HepG2 (cell line): Measurements from ENCODE around the gene FMOD.

ENCODE experiments used
- CEBPG ChIP-seq: IDR thresholded peaks from 2 replicates; pipeline ENCODE4 v1.6.1; 2016
- ELF1 ChIP-seq: sonication (generic); formaldehyde crosslinking; IDR thresholded peaks from 2 replicates; pipeline ENCODE4 v1.4.0; 2020; ENCODE audit warnings: missing genetic modification reagents
- EZH2 ChIP-seq: conservative IDR thresholded peaks from 2 replicates; pipeline ENCODE4 v1.6.1; 2012; ENCODE audit warnings: mild to moderate bottlenecking, low read depth, low read length, moderate library complexity
- SCMH1 ChIP-seq: sonication (generic); formaldehyde crosslinking; IDR thresholded peaks from 2 replicates; pipeline ENCODE4 v1.9.0; 2021; ENCODE audit warnings: missing genetic modification reagents, mild to moderate bottlenecking, borderline replicate concordance
- TCF7 ChIP-seq: sonication (generic); IDR thresholded peaks from 2 replicates; pipeline ENCODE4 v1.6.1; 2016; ENCODE audit warnings: antibody characterized with exemption, low read depth
- YY1 ChIP-seq: IDR thresholded peaks from 2 replicates; pipeline ENCODE4 v1.6.1; 2011; ENCODE audit warnings: low read length, low read depth, moderate library complexity, mild to moderate bottlenecking; ENCODE audit not compliant: insufficient read depth, insufficient replicate concordance
- ZNF124 ChIP-seq: sonication (generic); formaldehyde crosslinking; IDR thresholded peaks from 2 replicates; pipeline ENCODE4 v1.4.0; 2020; ENCODE audit warnings: missing genetic modification reagents
- ZNF496 ChIP-seq: sonication (generic); formaldehyde crosslinking; IDR thresholded peaks from 2 replicates; pipeline ENCODE4 v1.8.1; 2023; ENCODE audit warnings: mild to moderate bottlenecking, moderate library complexity, missing genetic modification reagents; ENCODE audit not compliant: insufficient replicate concordance
- TF ChIP-seq, protein P1 (sequence below): sonication (generic); formaldehyde crosslinking; IDR thresholded peaks from 2 replicates; pipeline ENCODE4 v1.5.0; 2020; ENCODE audit warnings: mild to moderate bottlenecking, missing genetic modification reagents, moderate library complexity
- TF ChIP-seq, protein P2 (sequence below): sonication (generic); formaldehyde crosslinking; IDR thresholded peaks from 2 replicates; pipeline ENCODE4 v1.5.0; 2020; ENCODE audit warnings: missing genetic modification reagents
- TF ChIP-seq, protein P3 (sequence below): sonication (generic); formaldehyde crosslinking; IDR thresholded peaks from 2 replicates; pipeline ENCODE4 v1.4.0; 2020; ENCODE audit warnings: missing genetic modification reagents
- TF ChIP-seq, protein P4 (sequence below): sonication (generic); formaldehyde crosslinking; IDR thresholded peaks from 2 replicates; pipeline ENCODE4 v1.5.1; 2020; ENCODE audit warnings: mild to moderate bottlenecking, moderate library complexity, missing genetic modification reagents
- TF ChIP-seq, protein P5 (sequence below): sonication (generic); formaldehyde crosslinking; IDR thresholded peaks from 2 replicates; pipeline ENCODE4 v1.4.0; 2020; ENCODE audit warnings: missing genetic modification reagents

DNA sequence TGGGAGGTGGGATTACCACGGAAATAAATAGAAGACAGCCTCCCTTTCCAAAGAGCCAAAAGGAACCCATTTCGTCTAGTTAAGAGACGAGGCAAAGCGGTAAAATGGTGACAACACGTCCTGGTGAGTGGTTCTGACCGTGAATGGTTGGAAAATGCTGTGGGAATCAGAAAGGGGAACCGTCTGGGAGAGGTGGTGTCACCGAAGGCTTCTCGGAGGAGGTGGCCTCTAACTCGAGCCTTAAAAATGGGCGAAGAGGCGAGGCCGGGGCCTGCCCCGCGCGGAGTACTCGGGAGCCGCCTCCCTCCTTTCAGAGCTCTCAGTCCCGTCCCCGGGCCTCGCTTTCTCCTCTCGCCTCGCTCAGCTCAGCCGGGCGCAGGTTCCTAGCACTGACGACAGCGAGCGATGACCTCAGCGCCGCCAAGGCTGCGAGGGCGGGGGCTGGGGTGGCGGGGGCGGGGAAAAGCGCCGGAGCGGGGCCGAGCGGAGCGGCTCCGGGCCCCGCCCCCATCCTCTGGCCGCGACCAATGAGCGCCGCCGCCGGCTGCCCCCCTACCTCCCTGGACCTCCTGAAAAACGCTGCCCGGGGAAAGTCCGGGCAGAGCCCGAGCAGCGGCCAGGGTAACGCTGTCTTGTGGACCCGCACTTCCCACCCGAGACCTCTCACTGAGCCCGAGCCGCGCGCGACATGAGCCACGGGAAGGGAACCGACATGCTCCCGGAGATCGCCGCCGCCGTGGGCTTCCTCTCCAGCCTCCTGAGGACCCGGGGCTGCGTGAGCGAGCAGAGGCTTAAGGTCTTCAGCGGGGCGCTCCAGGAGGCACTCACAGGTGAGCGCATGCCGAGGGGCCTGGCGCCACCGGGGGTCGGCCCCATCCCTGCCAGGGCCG lies 45.8 kb downstream of the FMOD start, which contains the start of gene BTG2:
- TF ChIP-seq ELF1 (CRISPR knock-in tag), result no peak
- 0 out of 2 replicates have a peak, but pooled peaks have one; percentile 24 for TF ChIP-seq ZNF124 (CRISPR knock-in tag)
- TF ChIP-seq, protein P1, sequence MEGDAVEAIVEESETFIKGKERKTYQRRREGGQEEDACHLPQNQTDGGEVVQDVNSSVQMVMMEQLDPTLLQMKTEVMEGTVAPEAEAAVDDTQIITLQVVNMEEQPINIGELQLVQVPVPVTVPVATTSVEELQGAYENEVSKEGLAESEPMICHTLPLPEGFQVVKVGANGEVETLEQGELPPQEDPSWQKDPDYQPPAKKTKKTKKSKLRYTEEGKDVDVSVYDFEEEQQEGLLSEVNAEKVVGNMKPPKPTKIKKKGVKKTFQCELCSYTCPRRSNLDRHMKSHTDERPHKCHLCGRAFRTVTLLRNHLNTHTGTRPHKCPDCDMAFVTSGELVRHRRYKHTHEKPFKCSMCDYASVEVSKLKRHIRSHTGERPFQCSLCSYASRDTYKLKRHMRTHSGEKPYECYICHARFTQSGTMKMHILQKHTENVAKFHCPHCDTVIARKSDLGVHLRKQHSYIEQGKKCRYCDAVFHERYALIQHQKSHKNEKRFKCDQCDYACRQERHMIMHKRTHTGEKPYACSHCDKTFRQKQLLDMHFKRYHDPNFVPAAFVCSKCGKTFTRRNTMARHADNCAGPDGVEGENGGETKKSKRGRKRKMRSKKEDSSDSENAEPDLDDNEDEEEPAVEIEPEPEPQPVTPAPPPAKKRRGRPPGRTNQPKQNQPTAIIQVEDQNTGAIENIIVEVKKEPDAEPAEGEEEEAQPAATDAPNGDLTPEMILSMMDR, result peak; percentile 21; the same call in 1 of the 2 replicates
- no peak for TF ChIP-seq TCF7
- TF ChIP-seq, protein P2, sequence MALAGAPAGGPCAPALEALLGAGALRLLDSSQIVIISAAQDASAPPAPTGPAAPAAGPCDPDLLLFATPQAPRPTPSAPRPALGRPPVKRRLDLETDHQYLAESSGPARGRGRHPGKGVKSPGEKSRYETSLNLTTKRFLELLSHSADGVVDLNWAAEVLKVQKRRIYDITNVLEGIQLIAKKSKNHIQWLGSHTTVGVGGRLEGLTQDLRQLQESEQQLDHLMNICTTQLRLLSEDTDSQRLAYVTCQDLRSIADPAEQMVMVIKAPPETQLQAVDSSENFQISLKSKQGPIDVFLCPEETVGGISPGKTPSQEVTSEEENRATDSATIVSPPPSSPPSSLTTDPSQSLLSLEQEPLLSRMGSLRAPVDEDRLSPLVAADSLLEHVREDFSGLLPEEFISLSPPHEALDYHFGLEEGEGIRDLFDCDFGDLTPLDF (CRISPR knock-in tag), result peak; percentile 25; the same call in 1 of the 2 replicates
- TF ChIP-seq, protein P3, sequence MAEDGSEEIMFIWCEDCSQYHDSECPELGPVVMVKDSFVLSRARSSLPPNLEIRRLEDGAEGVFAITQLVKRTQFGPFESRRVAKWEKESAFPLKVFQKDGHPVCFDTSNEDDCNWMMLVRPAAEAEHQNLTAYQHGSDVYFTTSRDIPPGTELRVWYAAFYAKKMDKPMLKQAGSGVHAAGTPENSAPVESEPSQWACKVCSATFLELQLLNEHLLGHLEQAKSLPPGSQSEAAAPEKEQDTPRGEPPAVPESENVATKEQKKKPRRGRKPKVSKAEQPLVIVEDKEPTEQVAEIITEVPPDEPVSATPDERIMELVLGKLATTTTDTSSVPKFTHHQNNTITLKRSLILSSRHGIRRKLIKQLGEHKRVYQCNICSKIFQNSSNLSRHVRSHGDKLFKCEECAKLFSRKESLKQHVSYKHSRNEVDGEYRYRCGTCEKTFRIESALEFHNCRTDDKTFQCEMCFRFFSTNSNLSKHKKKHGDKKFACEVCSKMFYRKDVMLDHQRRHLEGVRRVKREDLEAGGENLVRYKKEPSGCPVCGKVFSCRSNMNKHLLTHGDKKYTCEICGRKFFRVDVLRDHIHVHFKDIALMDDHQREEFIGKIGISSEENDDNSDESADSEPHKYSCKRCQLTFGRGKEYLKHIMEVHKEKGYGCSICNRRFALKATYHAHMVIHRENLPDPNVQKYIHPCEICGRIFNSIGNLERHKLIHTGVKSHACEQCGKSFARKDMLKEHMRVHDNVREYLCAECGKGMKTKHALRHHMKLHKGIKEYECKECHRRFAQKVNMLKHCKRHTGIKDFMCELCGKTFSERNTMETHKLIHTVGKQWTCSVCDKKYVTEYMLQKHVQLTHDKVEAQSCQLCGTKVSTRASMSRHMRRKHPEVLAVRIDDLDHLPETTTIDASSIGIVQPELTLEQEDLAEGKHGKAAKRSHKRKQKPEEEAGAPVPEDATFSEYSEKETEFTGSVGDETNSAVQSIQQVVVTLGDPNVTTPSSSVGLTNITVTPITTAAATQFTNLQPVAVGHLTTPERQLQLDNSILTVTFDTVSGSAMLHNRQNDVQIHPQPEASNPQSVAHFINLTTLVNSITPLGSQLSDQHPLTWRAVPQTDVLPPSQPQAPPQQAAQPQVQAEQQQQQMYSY (CRISPR knock-in tag), result no peak
- no peak for TF ChIP-seq ZNF496
- TF ChIP-seq, protein P4, sequence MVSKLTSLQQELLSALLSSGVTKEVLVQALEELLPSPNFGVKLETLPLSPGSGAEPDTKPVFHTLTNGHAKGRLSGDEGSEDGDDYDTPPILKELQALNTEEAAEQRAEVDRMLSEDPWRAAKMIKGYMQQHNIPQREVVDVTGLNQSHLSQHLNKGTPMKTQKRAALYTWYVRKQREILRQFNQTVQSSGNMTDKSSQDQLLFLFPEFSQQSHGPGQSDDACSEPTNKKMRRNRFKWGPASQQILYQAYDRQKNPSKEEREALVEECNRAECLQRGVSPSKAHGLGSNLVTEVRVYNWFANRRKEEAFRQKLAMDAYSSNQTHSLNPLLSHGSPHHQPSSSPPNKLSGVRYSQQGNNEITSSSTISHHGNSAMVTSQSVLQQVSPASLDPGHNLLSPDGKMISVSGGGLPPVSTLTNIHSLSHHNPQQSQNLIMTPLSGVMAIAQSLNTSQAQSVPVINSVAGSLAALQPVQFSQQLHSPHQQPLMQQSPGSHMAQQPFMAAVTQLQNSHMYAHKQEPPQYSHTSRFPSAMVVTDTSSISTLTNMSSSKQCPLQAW, result peak; percentile 71
- TF ChIP-seq SCMH1 (CRISPR knock-in tag), result no peak
- TF ChIP-seq, protein P5, sequence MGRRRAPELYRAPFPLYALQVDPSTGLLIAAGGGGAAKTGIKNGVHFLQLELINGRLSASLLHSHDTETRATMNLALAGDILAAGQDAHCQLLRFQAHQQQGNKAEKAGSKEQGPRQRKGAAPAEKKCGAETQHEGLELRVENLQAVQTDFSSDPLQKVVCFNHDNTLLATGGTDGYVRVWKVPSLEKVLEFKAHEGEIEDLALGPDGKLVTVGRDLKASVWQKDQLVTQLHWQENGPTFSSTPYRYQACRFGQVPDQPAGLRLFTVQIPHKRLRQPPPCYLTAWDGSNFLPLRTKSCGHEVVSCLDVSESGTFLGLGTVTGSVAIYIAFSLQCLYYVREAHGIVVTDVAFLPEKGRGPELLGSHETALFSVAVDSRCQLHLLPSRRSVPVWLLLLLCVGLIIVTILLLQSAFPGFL (CRISPR knock-in tag), result no peak
- no peak for TF ChIP-seq CEBPG (CRISPR knock-in tag)
- no peak for TF ChIP-seq EZH2
- peak; percentile 9 for TF ChIP-seq YY1
